Erythroblast (primary cell): ENCODE results near the gene OSBPL5.

ENCODE experiments used
- GATA1 ChIP-seq: IDR thresholded peaks from 2 replicates; pipeline ENCODE4 v1.6.1; 2011; ENCODE audit warnings: low read depth, mild to moderate bottlenecking, control low read depth, low read length, moderate library complexity
- POLR2A ChIP-seq: IDR thresholded peaks from 2 replicates; pipeline ENCODE4 v1.6.1; 2011; ENCODE audit warnings: mild to moderate bottlenecking, low read length

DNA sequence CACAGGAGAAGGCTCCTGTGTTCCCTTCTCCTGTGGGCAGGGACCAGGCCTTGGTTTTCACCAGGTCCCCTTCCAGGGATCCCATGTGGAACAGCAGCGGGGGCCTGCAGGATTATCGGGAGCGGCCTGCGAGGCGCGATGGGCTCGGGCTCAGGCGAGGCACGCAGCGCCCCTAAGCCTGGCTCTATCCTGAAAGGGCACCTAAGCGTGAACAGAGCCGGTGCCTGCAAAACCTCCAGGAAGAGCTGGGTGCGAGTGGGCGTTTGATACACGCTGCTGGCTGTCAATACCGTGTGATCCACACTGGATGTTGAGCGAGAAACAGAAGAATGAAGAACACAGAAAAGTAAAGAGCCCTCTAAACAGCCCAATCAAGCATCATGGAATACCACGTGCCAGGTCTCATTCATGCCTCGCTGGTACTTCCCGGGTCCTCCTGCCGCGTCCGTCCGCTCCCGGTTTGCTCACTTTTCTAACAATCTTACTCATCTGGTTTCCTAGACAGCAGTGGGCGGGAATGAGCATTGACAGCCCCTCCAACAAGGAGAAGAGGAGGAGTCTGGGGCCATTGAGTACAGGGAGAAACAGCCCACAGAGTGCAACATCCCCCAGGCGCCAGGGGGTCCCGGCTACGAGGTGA is 12.5 kb downstream of the OSBPL5 start:
- TF ChIP-seq POLR2A (no peak), GATA1 (no peak)
